Astrocyte of the spinal cord (primary cell): Measurements from ENCODE around the gene SLC39A3.

ENCODE experiments used
- DNase-seq: peaks from one replicate; pipeline ENCODE4 v3.0.0; 2011; ENCODE audit warnings: low read depth, low spot score
- H3K4me3 ChIP-seq: 2 replicates; pipeline ENCODE4 v1.5.1; 2011; ENCODE audit warnings: low read depth, mild to moderate bottlenecking, low read length, moderate library complexity
- CTCF ChIP-seq: IDR thresholded peaks from 2 replicates; pipeline ENCODE4 v1.5.1; 2012; ENCODE audit warnings: low read depth, mild to moderate bottlenecking, low read length, inconsistent platforms
- in situ Hi-C: cut with HindIII; loops from 2 replicates; pipeline ENCODE4 v1.10.0; 2017; ENCODE audit warnings: low sequenced_read_pairs

SLC39A3 gene

GRCh38 chr19:2685204-2685704 lies 54.6 kb downstream of the SLC39A3 start:
- no peak overlapping the region for H3K4me3 ChIP-seq

GRCh38 chr19:2683430-2684003 lies 56.3 kb downstream of the SLC39A3 start:
- TF ChIP-seq CTCF: no peak
- in situ Hi-C loops: no loop called here
- no peak for DNase-seq
- no peak overlapping the region for H3K4me3 ChIP-seq

More at GRCh38 chr19:2685204-2685704, 54.6 kb downstream of the SLC39A3 start:
- in situ Hi-C loops: no loop called here
- no peak for TF ChIP-seq CTCF
- no peak for DNase-seq
